ENCODE measurements around the gene SOX11.

SOX11 gene

GRCh38 chr2:5740817-5741216 is 48.6 kb downstream of the SOX11 start:
- TF ChIP-seq SP1 (IDR thresholded peaks at IDR 0.05): no peak
- no peak for TF ChIP-seq L3MBTL2 (conservative IDR thresholded peaks at IDR 0.05)
- no peak for TF ChIP-seq FOXK2 (IDR thresholded peaks at IDR 0.05)
- no peak for TF ChIP-seq HDGF (IDR thresholded peaks at IDR 0.05; ENCODE audit: borderline replicate concordance)
- TF ChIP-seq BHLHE40 (IDR thresholded peaks at IDR 0.05; ENCODE audit: borderline replicate concordance): no peak
- no peak for TF ChIP-seq NFRKB (IDR thresholded peaks at IDR 0.05)
- no peak for TF ChIP-seq FOXM1 (IDR thresholded peaks at IDR 0.05; ENCODE audit: borderline replicate concordance)
- no peak for TF ChIP-seq SUZ12 (IDR thresholded peaks at IDR 0.05)
- no peak for TF ChIP-seq ARNT (IDR thresholded peaks at IDR 0.05)
- TF ChIP-seq ELF4 (IDR thresholded peaks at IDR 0.05): no peak
- TF ChIP-seq ZNF384 (IDR thresholded peaks at IDR 0.05): no peak
- TF ChIP-seq FOXA1 (IDR thresholded peaks at IDR 0.05): no peak
- no peak for TF ChIP-seq LEF1 (IDR thresholded peaks at IDR 0.05; ENCODE audit: borderline replicate concordance)
- no peak for TF ChIP-seq CTBP1 (IDR thresholded peaks at IDR 0.05; ENCODE audit: borderline replicate concordance)
- DNase-seq (ENCODE audit: extremely low spot score): no peak
- ChIA-PET POLR2A (no interaction called here), CTCF (no interaction called here)

GRCh38 chr2:5741242-5741641 is 49.1 kb downstream of the SOX11 start:
- no peak for DNase-seq (ENCODE audit: extremely low spot score)
- ChIA-PET CTCF (no interaction called here), POLR2A (no interaction called here)
- TF ChIP-seq FOXA1 (IDR thresholded peaks at IDR 0.05): no peak
- TF ChIP-seq CTBP1 (IDR thresholded peaks at IDR 0.05; ENCODE audit: borderline replicate concordance): no peak
- no peak for TF ChIP-seq SUZ12 (IDR thresholded peaks at IDR 0.05)
- no peak for TF ChIP-seq ELF4 (IDR thresholded peaks at IDR 0.05)
- no peak for TF ChIP-seq L3MBTL2 (conservative IDR thresholded peaks at IDR 0.05)

- TF ChIP-seq SUZ12 (IDR thresholded peaks at IDR 0.05) (no peak), ELF4 (IDR thresholded peaks at IDR 0.05) (no peak), NFRKB (IDR thresholded peaks at IDR 0.05) (no peak), PKNOX1 (IDR thresholded peaks at IDR 0.05) (no peak), ARNT (IDR thresholded peaks at IDR 0.05) (no peak), SP1 (IDR thresholded peaks at IDR 0.05) (no peak), L3MBTL2 (conservative IDR thresholded peaks at IDR 0.05) (no peak), FOXM1 (IDR thresholded peaks at IDR 0.05; ENCODE audit: borderline replicate concordance) (no peak), TARDBP (IDR thresholded peaks at IDR 0.05) (no peak), BHLHE40 (IDR thresholded peaks at IDR 0.05; ENCODE audit: borderline replicate concordance) (no peak), FOXK2 (IDR thresholded peaks at IDR 0.05) (no peak), HDGF (IDR thresholded peaks at IDR 0.05; ENCODE audit: borderline replicate concordance) (no peak), ZNF384 (IDR thresholded peaks at IDR 0.05) (no peak), CTBP1 (IDR thresholded peaks at IDR 0.05; ENCODE audit: borderline replicate concordance) (no peak), FOXA1 (IDR thresholded peaks at IDR 0.05) (no peak), LEF1 (IDR thresholded peaks at IDR 0.05; ENCODE audit: borderline replicate concordance) (no peak)
- DNase-seq (ENCODE audit: extremely low spot score): no peak
- ChIA-PET POLR2A (no interaction called here), CTCF (no interaction called here)
Observed at GRCh38 chr2:5742126-5742525, 49.9 kb downstream of the SOX11 start.

GRCh38 chr2:5748391-5748790 is 56.2 kb downstream of the SOX11 start:
- POLR2A ChIA-PET: no interaction called here
- no peak for DNase-seq (ENCODE audit: extremely low spot score)
- TF ChIP-seq FOXM1 (IDR thresholded peaks at IDR 0.05; ENCODE audit: borderline replicate concordance) (no peak), SUZ12 (IDR thresholded peaks at IDR 0.05) (no peak), CTBP1 (IDR thresholded peaks at IDR 0.05; ENCODE audit: borderline replicate concordance) (no peak), SP1 (IDR thresholded peaks at IDR 0.05) (no peak), NFRKB (IDR thresholded peaks at IDR 0.05) (no peak), ARNT (IDR thresholded peaks at IDR 0.05) (no peak), FOXK2 (IDR thresholded peaks at IDR 0.05) (no peak), ELF4 (IDR thresholded peaks at IDR 0.05) (no peak), ZNF384 (IDR thresholded peaks at IDR 0.05) (no peak), PKNOX1 (IDR thresholded peaks at IDR 0.05) (no peak), HDGF (IDR thresholded peaks at IDR 0.05; ENCODE audit: borderline replicate concordance) (no peak), BHLHE40 (IDR thresholded peaks at IDR 0.05; ENCODE audit: borderline replicate concordance) (no peak), TARDBP (IDR thresholded peaks at IDR 0.05) (no peak)
- CTCF ChIA-PET: no interaction called here

- DNase-seq (ENCODE audit: extremely low spot score): no peak
- POLR2A ChIA-PET: no interaction called here
- TF ChIP-seq FOXM1 (IDR thresholded peaks at IDR 0.05; ENCODE audit: borderline replicate concordance) (no peak), NFRKB (IDR thresholded peaks at IDR 0.05) (no peak), SP1 (IDR thresholded peaks at IDR 0.05) (no peak)
- CTCF ChIA-PET: no interaction called here
Observed at GRCh38 chr2:5748946-5749345, 56.8 kb downstream of the SOX11 start.

- TF ChIP-seq SUZ12 (IDR thresholded peaks at IDR 0.05): no peak
- no peak for TF ChIP-seq ZNF384 (IDR thresholded peaks at IDR 0.05)
- no peak for TF ChIP-seq ARNT (IDR thresholded peaks at IDR 0.05)
- no peak for TF ChIP-seq LEF1 (IDR thresholded peaks at IDR 0.05; ENCODE audit: borderline replicate concordance)
- no peak for TF ChIP-seq BHLHE40 (IDR thresholded peaks at IDR 0.05; ENCODE audit: borderline replicate concordance)
- TF ChIP-seq FOXK2 (IDR thresholded peaks at IDR 0.05): no peak
- TF ChIP-seq FOXA1 (IDR thresholded peaks at IDR 0.05): no peak
- TF ChIP-seq L3MBTL2 (conservative IDR thresholded peaks at IDR 0.05): no peak
- CTCF ChIA-PET: no interaction called here
- POLR2A ChIA-PET: no interaction called here
- no peak for DNase-seq (ENCODE audit: extremely low spot score)
Observed at GRCh38 chr2:5749347-5749746, 57.2 kb downstream of the SOX11 start.
